Right atrium auricular region (tissue), 2 donors: ENCODE results near the gene DNAJB6. TPM values are rescaled to one million over a fixed set of nuclear protein-coding genes. Genes with fewer than 3 reads are reported as not detected.
"Not testable (repeated sequence)": the region's sequence is repeated elsewhere in the genome, so short reads cannot be mapped to it uniquely, and the experiment has no call there.

ENCODE experiments used
- DNase-seq: peaks from one replicate; pipeline ENCODE4 v3.0.0-alpha.2; 2019; ENCODE audit warnings: low spot score
- H3K27ac ChIP-seq, 2 donors: fragments of 200-600 bp; sonication (generic); 1 replicate in 1 of 2; 2 replicates in 1 of 2; pipeline ENCODE4 v1.5.1; 2016 to 2019
- H3K27me3 ChIP-seq, 2 donors: fragments of 200-600 bp; sonication (generic); one replicate each; pipeline versions ENCODE4 v1.5.1 to v1.6.0; 2017 to 2019
- H3K36me3 ChIP-seq: fragments of 200-600 bp; sonication (generic); one replicate; pipeline ENCODE4 v1.5.1; 2016
- H3K4me1 ChIP-seq, 2 donors: fragments of 200-600 bp; sonication (generic); one replicate each; pipeline versions ENCODE4 v1.5.1 to v1.6.0; 2017 to 2019
- H3K4me3 ChIP-seq, 2 donors: fragments of 200-600 bp; sonication (generic); 1 replicate in 1 of 2; 2 replicates in 1 of 2; pipeline ENCODE4 v1.5.1; 2017 to 2019; ENCODE audit warnings: mild to moderate bottlenecking in 1 of 2, moderate library complexity in 1 of 2
- H3K9me3 ChIP-seq, 2 donors: fragments of 200-600 bp; sonication (generic); one replicate each; pipeline ENCODE4 v1.5.1; 2019
- total RNA-seq, 2 donors: library from RNA; depleted of rRNA; stranded (reverse); fragments of >200 nt; gene quantifications; one replicate each; pipeline ENCODE4 v1.1.0, GENCODE V29; 2016
- TF ChIP-seq, protein P1 (sequence below), 2 donors: fragments of 200-600 bp; sonication (generic); IDR thresholded peaks; one replicate each; pipeline ENCODE4 v1.5.1; 2019; ENCODE audit warnings: antibody characterized with exemption in 2 of 2

The DNAJB6 gene
- total RNA-seq, 2 donors from 2014 or later = 134 to 137 TPM

- no peaks in the 10 kb centered on the region for H3K9me3 ChIP-seq
- no peak overlapping the region for H3K4me3 ChIP-seq
- no peaks in the 10 kb centered on the region for H3K36me3 ChIP-seq
- TF ChIP-seq, protein P1, sequence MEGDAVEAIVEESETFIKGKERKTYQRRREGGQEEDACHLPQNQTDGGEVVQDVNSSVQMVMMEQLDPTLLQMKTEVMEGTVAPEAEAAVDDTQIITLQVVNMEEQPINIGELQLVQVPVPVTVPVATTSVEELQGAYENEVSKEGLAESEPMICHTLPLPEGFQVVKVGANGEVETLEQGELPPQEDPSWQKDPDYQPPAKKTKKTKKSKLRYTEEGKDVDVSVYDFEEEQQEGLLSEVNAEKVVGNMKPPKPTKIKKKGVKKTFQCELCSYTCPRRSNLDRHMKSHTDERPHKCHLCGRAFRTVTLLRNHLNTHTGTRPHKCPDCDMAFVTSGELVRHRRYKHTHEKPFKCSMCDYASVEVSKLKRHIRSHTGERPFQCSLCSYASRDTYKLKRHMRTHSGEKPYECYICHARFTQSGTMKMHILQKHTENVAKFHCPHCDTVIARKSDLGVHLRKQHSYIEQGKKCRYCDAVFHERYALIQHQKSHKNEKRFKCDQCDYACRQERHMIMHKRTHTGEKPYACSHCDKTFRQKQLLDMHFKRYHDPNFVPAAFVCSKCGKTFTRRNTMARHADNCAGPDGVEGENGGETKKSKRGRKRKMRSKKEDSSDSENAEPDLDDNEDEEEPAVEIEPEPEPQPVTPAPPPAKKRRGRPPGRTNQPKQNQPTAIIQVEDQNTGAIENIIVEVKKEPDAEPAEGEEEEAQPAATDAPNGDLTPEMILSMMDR (IDR thresholded peaks at IDR 0.05) = no peak
- H3K27me3 ChIP-seq = no peaks in the 10 kb centered on the region
- no peak overlapping the region for H3K27ac ChIP-seq
- no peaks in the 10 kb centered on the region for H3K4me1 ChIP-seq
- DNase-seq = no peak
Measured at GRCh38 chr7:157313645-157314044, 23.2 kb upstream of the DNAJB6 start.

- Histone ChIP-seq H3K4me3 (no peak overlapping the region), H3K4me1 (no peaks in the 10 kb centered on the region), H3K27me3 (no peaks in the 10 kb centered on the region), H3K9me3 (no peaks in the 10 kb centered on the region), H3K36me3 (no peaks in the 10 kb centered on the region), H3K27ac (no peak overlapping the region)
- TF ChIP-seq, protein P1 (IDR thresholded peaks at IDR 0.05) = no peak
- DNase-seq = no peak
Measured at GRCh38 chr7:157318015-157318706, 18.6 kb upstream of the DNAJB6 start.

DNA sequence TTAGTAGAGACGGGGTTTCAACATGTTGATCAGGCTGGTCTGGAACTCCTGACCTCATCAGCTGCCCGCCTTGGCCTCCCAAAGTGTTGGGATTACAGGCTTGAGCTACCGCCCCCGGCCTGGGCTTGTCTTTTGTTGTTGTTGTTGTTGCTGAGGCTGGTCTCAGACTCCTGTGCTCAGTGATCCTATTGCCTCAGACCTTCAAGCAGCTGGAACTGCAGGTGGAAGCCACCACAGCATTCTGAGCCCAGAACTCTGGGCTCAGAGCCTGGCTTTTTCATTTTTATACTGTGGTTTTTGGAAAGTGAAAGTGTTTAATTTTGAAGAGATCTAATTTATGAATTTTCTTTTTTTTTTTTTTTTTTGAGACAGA, 16.2 kb upstream of the DNAJB6 start:
- Histone ChIP-seq H3K36me3 (no peaks in the 10 kb centered on the region), H3K27ac (no peak overlapping the region), H3K4me3 (no peak overlapping the region), H3K27me3 (no peaks in the 10 kb centered on the region), H3K4me1 (no peaks in the 10 kb centered on the region), H3K9me3 (no peaks in the 10 kb centered on the region)
- DNase-seq = no peak
- TF ChIP-seq, protein P1 (IDR thresholded peaks at IDR 0.05) = no peak

DNA sequence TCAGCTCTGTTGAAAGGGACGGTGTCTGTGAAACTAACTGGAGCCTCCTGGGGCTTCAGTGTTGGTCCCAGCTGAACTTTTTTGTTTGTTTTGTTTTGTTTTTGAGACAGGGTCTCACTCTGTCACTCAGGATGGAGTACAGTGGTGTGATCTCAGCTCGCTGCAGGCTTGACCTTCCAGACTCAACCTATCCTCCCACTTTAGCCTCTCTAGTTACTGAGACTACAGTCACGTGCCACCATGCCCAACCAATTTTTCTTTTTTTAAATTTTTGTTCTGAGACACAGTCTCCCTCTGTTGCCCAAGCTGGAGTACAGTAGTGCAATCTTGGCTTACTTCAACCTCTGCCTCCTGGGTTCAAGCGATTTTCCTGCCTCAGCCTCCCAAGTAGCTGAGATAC, 13.4 kb upstream of the DNAJB6 start:
- DNase-seq = no peak
- Histone ChIP-seq H3K27ac (no peak overlapping the region), H3K36me3 (no peaks in the 10 kb centered on the region), H3K4me1 (no peaks in the 10 kb centered on the region), H3K27me3 (no peaks in the 10 kb centered on the region), H3K4me3 (no peak overlapping the region), H3K9me3 (no peaks in the 10 kb centered on the region)
- TF ChIP-seq, protein P1 (IDR thresholded peaks at IDR 0.05) = no peak

DNA sequence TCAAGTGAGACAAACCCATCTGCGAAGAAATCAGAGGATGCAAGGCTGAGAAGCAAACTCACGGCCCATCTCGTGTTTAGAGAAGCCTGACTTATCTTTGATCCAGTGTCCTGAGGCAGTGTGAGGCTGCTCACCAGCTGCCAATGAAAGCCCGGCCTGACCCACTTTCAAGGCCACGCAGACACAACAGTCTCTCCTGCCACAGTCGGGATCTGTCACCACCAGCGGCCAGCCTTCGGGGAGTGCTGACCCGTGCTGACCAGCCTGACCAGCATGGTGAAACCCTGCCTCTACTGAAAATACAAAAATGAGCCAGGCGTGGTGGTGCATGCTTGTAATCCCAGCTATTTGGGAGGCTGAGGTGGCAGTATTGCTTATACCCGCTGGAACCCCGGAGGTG, 7.4 kb upstream of the DNAJB6 start:
- H3K4me1 ChIP-seq = no peaks in the 10 kb centered on the region
- TF ChIP-seq, protein P1 (IDR thresholded peaks at IDR 0.05) = no peak
- H3K4me3 ChIP-seq = no peak overlapping the region
- H3K36me3 ChIP-seq = no peaks in the 10 kb centered on the region
- no peak for DNase-seq
- no peaks in the 10 kb centered on the region for H3K27me3 ChIP-seq
- no peak overlapping the region for H3K27ac ChIP-seq
- H3K9me3 ChIP-seq = no peaks in the 10 kb centered on the region

DNA sequence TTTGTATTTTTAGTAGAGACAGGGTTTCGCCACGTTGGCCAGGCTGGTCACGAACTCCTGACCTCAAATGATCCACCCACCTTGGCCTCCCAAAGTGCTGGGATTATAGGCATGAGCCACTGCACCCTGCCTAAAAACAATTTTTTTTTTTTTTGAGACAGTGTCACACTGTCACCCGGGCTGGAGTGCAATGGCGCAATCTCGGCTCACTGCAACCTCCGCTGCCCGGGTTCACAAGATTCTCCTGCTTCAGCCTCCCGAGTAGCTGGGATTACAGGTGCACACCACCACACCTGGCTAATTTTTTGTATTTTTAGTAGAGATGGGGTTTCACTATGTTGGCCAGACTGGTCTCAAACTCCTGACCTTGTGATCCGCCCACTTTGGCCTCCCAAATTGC, 6.2 kb upstream of the DNAJB6 start:
- not testable (repeated sequence) for H3K9me3 ChIP-seq, H3K27me3 ChIP-seq, H3K4me1 ChIP-seq, DNase-seq, H3K27ac ChIP-seq, H3K4me3 ChIP-seq, H3K36me3 ChIP-seq

GRCh38 chr7:157331049-157331448, 5.8 kb upstream of the DNAJB6 start:
- not testable (repeated sequence) for H3K4me3 ChIP-seq, H3K27me3 ChIP-seq, H3K27ac ChIP-seq, H3K36me3 ChIP-seq, H3K9me3 ChIP-seq, H3K4me1 ChIP-seq, DNase-seq
